Hepatocyte (in vitro differentiated cells): ENCODE data around the gene TNS3. TPM values are rescaled to one million over a fixed set of nuclear protein-coding genes. Genes with fewer than 3 reads are reported as not detected.

Source experiments
- DNase-seq: peaks from one replicate; pipeline ENCODE4 v3.0.0-alpha.2; 2016; ENCODE audit warnings: low spot score
- H2AFZ ChIP-seq: fragments of 200-600 bp; sonication (generic); 2 replicates; pipeline ENCODE4 v1.6.0; 2016; ENCODE audit warnings: antibody characterized with exemption, mild to moderate bottlenecking
- H3K27ac ChIP-seq: fragments of 200-600 bp; sonication (generic); 2 replicates; pipeline ENCODE4 v1.5.1; 2016; ENCODE audit warnings: mild to moderate bottlenecking
- H3K27me3 ChIP-seq: fragments of 200-600 bp; sonication (generic); 2 replicates; pipeline ENCODE4 v1.6.1; 2016
- H3K36me3 ChIP-seq: fragments of 200-600 bp; sonication (generic); replicated peaks from 2 replicates; pipeline ENCODE4 v1.5.1; 2016; ENCODE audit warnings: low read depth; ENCODE audit not compliant: insufficient read depth
- H3K4me1 ChIP-seq: fragments of 200-600 bp; sonication (generic); 2 replicates; pipeline ENCODE4 v1.5.1; 2016; ENCODE audit warnings: mild to moderate bottlenecking, moderate library complexity; ENCODE audit not compliant: insufficient read depth
- H3K4me2 ChIP-seq: fragments of 200-600 bp; sonication (generic); 2 replicates; pipeline ENCODE4 v1.6.0; 2016
- H3K4me3 ChIP-seq: fragments of 200-600 bp; sonication (generic); 2 replicates; pipeline ENCODE4 v1.5.1; 2016; ENCODE audit warnings: mild to moderate bottlenecking
- H3K79me2 ChIP-seq: fragments of 200-600 bp; sonication (generic); 2 replicates; pipeline ENCODE4 v1.6.0; 2017; ENCODE audit warnings: mild to moderate bottlenecking
- H3K9me2 ChIP-seq: fragments of 200-600 bp; sonication (generic); replicated peaks from 2 replicates; pipeline ENCODE4 v1.6.0; 2017; ENCODE audit warnings: mild to moderate bottlenecking; ENCODE audit not compliant: insufficient read depth
- H3K9me3 ChIP-seq: fragments of 200-600 bp; sonication (generic); 2 replicates; pipeline ENCODE4 v1.5.1; 2016; ENCODE audit warnings: low read depth, mild to moderate bottlenecking
- H4K20me1 ChIP-seq: fragments of 200-600 bp; sonication (generic); 2 replicates; pipeline ENCODE4 v1.6.0; 2016; ENCODE audit warnings: mild to moderate bottlenecking; ENCODE audit not compliant: insufficient read depth, poor library complexity, severe bottlenecking
- EZH2 ChIP-seq: fragments of 200-600 bp; sonication (generic); IDR thresholded peaks from 2 replicates; pipeline ENCODE4 v1.6.1; 2016; ENCODE audit warnings: antibody characterized with exemption, mild to moderate bottlenecking, borderline replicate concordance
- EZH2phosphoT487 ChIP-seq: fragments of 200-600 bp; sonication (generic); IDR thresholded peaks from one replicate; pipeline ENCODE4 v1.6.1; 2018; ENCODE audit warnings: antibody characterized with exemption, mild to moderate bottlenecking, low read depth, moderate library complexity; ENCODE audit not compliant: unreplicated experiment, severe bottlenecking
- WGBS: methylation state at CpG from one replicate; pipeline ENCODE4 v1.1.6; 2016; ENCODE audit warnings: low lambda C conversion rate; ENCODE audit errors: missing lambda C conversion rate; 5-methylcytosine and 5-hydroxymethylcytosine counted together
- polyA plus RNA-seq: library from polyadenylated mRNA; unstranded; fragments of >200 nt; fragmentation: Nextera tagmentation; extraction: Ambion mirVana; gene quantifications from 2 replicates; pipeline ENCODE4 v1.2.1, GENCODE V29; 2016
- total RNA-seq: library from RNA; depleted of rRNA; stranded (reverse); fragments of >200 nt; gene quantifications from 2 replicates; pipeline ENCODE4 v1.2.3, GENCODE V29; 2014
- TF ChIP-seq, protein P1 (sequence below): fragments of 200-600 bp; sonication (generic); IDR thresholded peaks from 2 replicates; pipeline ENCODE4 v1.5.1; 2016; ENCODE audit warnings: antibody characterized with exemption, mild to moderate bottlenecking; ENCODE audit not compliant: poor library complexity

Gene TNS3
- total and polyA plus RNA-seq, 2 experiments from 2014 or later: 30.0 to 73.3 TPM

DNA sequence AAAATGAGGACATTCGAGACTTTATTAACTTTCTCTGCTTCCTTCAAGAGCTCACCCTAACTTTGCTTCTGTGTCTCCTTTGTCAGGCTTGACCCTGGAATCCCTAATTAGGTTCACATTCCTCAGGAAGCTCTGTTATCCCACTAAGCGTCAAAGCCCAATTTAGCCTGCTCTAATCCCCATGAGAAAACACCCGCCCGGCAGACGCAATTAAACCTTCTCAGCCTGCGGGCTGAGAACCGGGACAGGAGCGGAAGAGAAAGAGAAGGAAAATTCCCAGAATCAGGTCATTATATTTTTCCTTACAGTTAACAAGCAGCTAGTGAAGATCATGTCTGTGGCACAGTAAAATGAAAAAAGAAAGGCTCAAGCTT lies 93.0 kb downstream of the TNS3 start:
- H3K9me2 ChIP-seq: no peaks in the 10 kb centered on the region
- no peak for DNase-seq
- H2AFZ ChIP-seq: no peak overlapping the region
- 50% methylated on average over 8 of the region's 8 CpGs for WGBS
- peaks cover 100% of the 10 kb centered on the region for H3K79me2 ChIP-seq
- H4K20me1 ChIP-seq: peaks cover 15% of the 10 kb centered on the region
- TF ChIP-seq, protein P1, sequence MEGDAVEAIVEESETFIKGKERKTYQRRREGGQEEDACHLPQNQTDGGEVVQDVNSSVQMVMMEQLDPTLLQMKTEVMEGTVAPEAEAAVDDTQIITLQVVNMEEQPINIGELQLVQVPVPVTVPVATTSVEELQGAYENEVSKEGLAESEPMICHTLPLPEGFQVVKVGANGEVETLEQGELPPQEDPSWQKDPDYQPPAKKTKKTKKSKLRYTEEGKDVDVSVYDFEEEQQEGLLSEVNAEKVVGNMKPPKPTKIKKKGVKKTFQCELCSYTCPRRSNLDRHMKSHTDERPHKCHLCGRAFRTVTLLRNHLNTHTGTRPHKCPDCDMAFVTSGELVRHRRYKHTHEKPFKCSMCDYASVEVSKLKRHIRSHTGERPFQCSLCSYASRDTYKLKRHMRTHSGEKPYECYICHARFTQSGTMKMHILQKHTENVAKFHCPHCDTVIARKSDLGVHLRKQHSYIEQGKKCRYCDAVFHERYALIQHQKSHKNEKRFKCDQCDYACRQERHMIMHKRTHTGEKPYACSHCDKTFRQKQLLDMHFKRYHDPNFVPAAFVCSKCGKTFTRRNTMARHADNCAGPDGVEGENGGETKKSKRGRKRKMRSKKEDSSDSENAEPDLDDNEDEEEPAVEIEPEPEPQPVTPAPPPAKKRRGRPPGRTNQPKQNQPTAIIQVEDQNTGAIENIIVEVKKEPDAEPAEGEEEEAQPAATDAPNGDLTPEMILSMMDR: no peak
- TF ChIP-seq EZH2phosphoT487 (no peak), EZH2 (no peak)
- no peak overlapping the region for H3K4me3 ChIP-seq
- H3K27ac ChIP-seq: peak overlapping the region; percentile 93
- no peaks in the 10 kb centered on the region for H3K27me3 ChIP-seq
- H3K36me3 ChIP-seq: no peaks in the 10 kb centered on the region
- peak overlapping the region; percentile 7 for H3K4me2 ChIP-seq
- peaks cover 62% of the 10 kb centered on the region for H3K4me1 ChIP-seq
- no peaks in the 10 kb centered on the region for H3K9me3 ChIP-seq

DNA sequence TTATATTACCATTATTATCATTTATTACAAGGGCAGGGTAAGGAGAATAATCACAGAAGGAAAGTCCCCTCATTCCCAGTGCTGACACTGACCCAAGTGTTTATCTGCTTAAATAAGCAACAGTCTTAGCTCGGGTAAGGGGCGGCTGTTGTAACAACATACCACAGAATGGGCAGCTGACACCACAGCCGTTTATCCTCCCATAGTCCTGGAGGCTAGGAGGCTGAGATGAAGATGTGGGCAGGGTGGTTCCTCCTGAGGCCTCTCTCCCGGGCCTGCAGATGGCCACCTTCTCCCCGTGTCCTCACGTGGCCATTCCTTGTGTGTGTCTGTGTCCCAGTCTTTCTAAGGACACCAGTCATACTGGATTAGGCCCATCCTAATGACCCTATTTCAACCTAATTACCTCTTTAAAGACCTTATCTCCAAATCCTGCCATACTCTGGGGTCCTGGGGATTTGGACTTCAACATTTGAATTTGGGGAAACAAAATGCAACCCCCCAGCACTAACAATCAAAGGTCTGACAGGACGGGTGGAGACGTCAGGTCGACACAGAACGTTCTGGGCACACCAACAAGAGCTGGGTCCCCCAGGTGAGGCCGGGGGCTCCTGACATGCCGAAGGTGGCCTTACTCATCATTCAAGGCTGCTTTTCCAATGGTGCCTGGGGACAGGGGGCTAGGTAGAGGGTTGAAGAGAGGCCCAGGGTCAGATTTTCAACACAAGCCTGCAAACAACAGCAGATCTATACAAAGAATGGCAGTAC lies 93.5 kb downstream of the TNS3 start:
- Histone ChIP-seq H3K9me3 (no peaks in the 10 kb centered on the region), H3K79me2 (peaks cover 100% of the 10 kb centered on the region), H3K4me2 (peak overlapping the region; percentile 13), H3K27ac (peak overlapping the region; percentile 93), H2AFZ (no peak overlapping the region), H3K27me3 (no peaks in the 10 kb centered on the region), H3K4me1 (peaks cover 65% of the 10 kb centered on the region), H3K36me3 (no peaks in the 10 kb centered on the region), H3K9me2 (no peaks in the 10 kb centered on the region), H4K20me1 (peaks cover 15% of the 10 kb centered on the region), H3K4me3 (no peak overlapping the region)
- no peak for DNase-seq
- TF ChIP-seq EZH2phosphoT487: no peak
- TF ChIP-seq EZH2: no peak
- TF ChIP-seq, protein P1: no peak
- WGBS: 60% methylated on average over 12 of the region's 12 CpGs

DNA sequence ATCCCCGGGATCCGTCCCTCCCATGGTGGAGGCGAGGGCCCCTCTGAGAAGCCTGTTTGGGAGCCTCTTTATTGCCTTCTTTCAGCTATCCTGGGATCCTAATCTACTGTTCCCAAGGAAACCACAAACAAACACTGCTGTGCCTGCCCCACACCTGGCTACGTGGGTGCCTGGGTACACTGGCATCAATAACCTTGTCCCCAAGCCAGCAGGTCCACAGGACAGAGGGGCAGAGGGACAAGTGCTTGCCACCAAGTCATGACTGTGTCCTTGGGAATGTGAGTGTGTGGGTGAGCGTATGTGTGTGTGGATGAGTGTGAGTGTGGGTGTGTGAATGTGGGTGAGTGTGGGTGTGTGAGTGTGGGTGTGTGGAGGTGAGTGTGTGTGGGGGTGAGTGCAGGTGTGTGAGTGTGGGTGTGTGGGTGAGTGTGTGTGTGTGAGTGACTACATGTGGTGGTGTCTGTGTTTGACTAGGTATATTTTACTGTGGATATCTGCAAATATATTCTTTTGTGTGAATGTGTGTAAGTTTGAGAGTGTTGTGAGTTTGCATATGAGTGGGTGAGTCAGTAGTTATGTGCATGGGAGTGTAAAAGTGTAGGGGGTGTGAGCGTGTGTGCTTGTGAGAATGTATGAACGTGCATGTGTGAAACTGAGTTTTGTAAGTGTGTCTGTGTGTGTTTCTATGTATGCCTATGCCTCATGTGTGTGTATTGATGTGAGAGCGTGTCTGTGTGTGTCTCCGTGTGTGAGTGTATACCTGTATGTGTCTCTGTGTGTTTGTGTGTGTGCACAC lies 96.1 kb downstream of the TNS3 start:
- DNase-seq: peak; percentile 72
- Histone ChIP-seq H3K27me3 (no peaks in the 10 kb centered on the region), H3K9me3 (no peaks in the 10 kb centered on the region), H4K20me1 (peaks cover 15% of the 10 kb centered on the region), H3K36me3 (no peaks in the 10 kb centered on the region), H3K9me2 (no peaks in the 10 kb centered on the region), H3K27ac (peak overlapping the region; percentile 93), H3K4me1 (peaks cover 88% of the 10 kb centered on the region), H2AFZ (no peak overlapping the region), H3K79me2 (peaks cover 94% of the 10 kb centered on the region), H3K4me2 (peak overlapping the region; percentile 31), H3K4me3 (no peak overlapping the region)
- WGBS: 75% methylated on average over 9 of the region's 9 CpGs
- TF ChIP-seq EZH2: no peak
- TF ChIP-seq, protein P1: no peak
- no peak for TF ChIP-seq EZH2phosphoT487
